ENCODE data around the gene MAP2K6. TPM values are rescaled to one million over a fixed set of nuclear protein-coding genes. Genes with fewer than 3 reads are reported as not detected.

MAP2K6 gene
- polyA plus RNA-seq, 1 of the 3 experiments (the other 2 are of a cell fraction): 6.7 TPM

DNA sequence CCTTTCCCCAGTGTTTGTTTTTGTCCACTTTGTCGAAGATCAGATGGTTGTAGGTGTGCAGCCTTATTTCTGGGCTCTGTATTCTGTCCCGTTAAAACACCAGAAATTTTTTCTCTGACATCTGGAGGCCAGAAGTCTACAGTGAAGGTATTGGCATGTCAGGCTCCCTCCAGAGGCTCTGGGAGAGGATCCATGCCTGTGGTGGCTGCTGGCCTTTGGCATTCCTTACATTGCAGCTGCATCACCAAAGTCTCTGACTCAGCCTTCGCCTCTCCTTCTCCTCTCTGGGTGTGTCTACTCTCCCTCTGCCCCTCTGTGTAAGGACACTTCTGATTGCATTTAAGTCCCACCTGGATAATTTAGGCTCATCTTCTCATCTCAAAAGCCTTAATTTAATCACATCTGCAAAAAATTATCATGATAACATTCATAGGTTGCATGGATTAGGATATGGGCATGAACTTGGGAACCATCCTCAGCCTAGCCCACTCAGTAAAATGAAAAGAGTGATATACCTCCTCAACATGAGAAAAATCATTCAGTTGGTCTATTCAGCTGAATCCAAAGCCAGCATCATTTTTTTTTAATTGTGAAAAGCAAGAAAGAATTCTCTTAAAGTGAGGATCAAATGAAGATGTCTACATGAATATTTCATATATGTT is 78.0 kb downstream of the MAP2K6 start:
- Histone ChIP-seq H3K4me1 (ENCODE audit: control insufficient read depth in 1 of 2, insufficient read depth in 2 of 2, low read depth in 1 of 2, low read length in 1 of 2) (peaks cover 3 to 4% of the 10 kb centered on the region in 2 experiments; a peak in 2 of 4 replicates), H3K9ac (no peak overlapping the region), H2AFZ (ENCODE audit: low read depth) (no peak overlapping the region), H4K20me1 (ENCODE audit: insufficient read depth) (no peaks in the 10 kb centered on the region), H3K79me2 (ENCODE audit: insufficient read depth) (no peaks in the 10 kb centered on the region), H3K4me2 (peak overlapping the region; percentile 9; the same call in 1 of the 2 replicates), H3K36me3 (replicated peaks in 1 of 2; ENCODE audit: control insufficient read depth in 1 of 2, insufficient read depth in 2 of 2, low read length in 1 of 2) (no peaks in the 10 kb centered on the region), H3K4me3 (ENCODE audit: low read depth in 2 of 2, low read length in 1 of 2) (no peak overlapping the region), H3K27ac (ENCODE audit: low read depth in 2 of 2, low read length in 1 of 2) (peak overlapping the region in 1 of 2 experiments; percentile 6; a peak in 1 of 4 replicates), H3F3A (replicated peaks; ENCODE audit: insufficient read depth) (no peaks in the 10 kb centered on the region), H3K9me2 (no peaks in the 10 kb centered on the region), H3K27me3 (ENCODE audit: insufficient read depth) (no peaks in the 10 kb centered on the region), H3K9me3 (no peaks in the 10 kb centered on the region)
- ChIA-PET CTCF (interaction anchor here (0.9 to 2.0 kb wide), 3 partner anchors 31 to 173 kb away, joined by 3 to 8 read pairs (median 3); no protein-coding TSS in a partner anchor), POLR2A (no interaction called here)
- WGBS (ENCODE audit: low lambda C conversion rate): 15% methylated on average over 3 of the region's 3 CpGs
- peak; percentile 42 for DNase-seq
- peak; percentile 45; the same call in 1 of the 2 replicates for TF ChIP-seq POLR2AphosphoS5 (IDR thresholded peaks at IDR 0.05; ENCODE audit: low read depth, low read length)
- no peak for TF ChIP-seq RFX5 (IDR thresholded peaks at IDR 0.05; ENCODE audit: low read length)
- no peak for TF ChIP-seq FOXJ3 (CRISPR knock-in tag; IDR thresholded peaks at IDR 0.05)
- TF ChIP-seq ELF1 (IDR thresholded peaks at IDR 0.05): no peak
- peak; percentile 89 for TF ChIP-seq TEAD4 (IDR thresholded peaks at IDR 0.05; ENCODE audit: borderline replicate concordance, insufficient read depth)
- TF ChIP-seq TCF12 (IDR thresholded peaks at IDR 0.05): peak; percentile 98
- TF ChIP-seq YY1 (IDR thresholded peaks at IDR 0.05; ENCODE audit: low read depth): no peak
- peak; percentile 70 for TF ChIP-seq JUND (IDR thresholded peaks at IDR 0.05)
- TF ChIP-seq GABPA (IDR thresholded peaks at IDR 0.05; ENCODE audit: low read depth): no peak
- TF ChIP-seq NFIC (IDR thresholded peaks at IDR 0.05; ENCODE audit: borderline replicate concordance): peak; percentile 34; the same call in 1 of the 2 replicates
- peak; percentile 53 for TF ChIP-seq CHD2 (IDR thresholded peaks at IDR 0.05; ENCODE audit: low read length, partially characterized antibody)
- TF ChIP-seq, protein P1, sequence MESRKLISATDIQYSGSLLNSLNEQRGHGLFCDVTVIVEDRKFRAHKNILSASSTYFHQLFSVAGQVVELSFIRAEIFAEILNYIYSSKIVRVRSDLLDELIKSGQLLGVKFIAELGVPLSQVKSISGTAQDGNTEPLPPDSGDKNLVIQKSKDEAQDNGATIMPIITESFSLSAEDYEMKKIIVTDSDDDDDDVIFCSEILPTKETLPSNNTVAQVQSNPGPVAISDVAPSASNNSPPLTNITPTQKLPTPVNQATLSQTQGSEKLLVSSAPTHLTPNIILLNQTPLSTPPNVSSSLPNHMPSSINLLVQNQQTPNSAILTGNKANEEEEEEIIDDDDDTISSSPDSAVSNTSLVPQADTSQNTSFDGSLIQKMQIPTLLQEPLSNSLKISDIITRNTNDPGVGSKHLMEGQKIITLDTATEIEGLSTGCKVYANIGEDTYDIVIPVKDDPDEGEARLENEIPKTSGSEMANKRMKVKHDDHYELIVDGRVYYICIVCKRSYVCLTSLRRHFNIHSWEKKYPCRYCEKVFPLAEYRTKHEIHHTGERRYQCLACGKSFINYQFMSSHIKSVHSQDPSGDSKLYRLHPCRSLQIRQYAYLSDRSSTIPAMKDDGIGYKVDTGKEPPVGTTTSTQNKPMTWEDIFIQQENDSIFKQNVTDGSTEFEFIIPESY (IDR thresholded peaks at IDR 0.05; ENCODE audit: borderline replicate concordance, low read depth): no peak
- TF ChIP-seq TAF1 (IDR thresholded peaks at IDR 0.05; ENCODE audit: borderline replicate concordance, low read depth, low read length): no peak
- TF ChIP-seq, protein P2, sequence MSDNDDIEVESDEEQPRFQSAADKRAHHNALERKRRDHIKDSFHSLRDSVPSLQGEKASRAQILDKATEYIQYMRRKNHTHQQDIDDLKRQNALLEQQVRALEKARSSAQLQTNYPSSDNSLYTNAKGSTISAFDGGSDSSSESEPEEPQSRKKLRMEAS (IDR thresholded peaks at IDR 0.05; ENCODE audit: low read depth): peak; percentile 53; the same call in 1 of the 2 replicates
- TF ChIP-seq, protein P3, sequence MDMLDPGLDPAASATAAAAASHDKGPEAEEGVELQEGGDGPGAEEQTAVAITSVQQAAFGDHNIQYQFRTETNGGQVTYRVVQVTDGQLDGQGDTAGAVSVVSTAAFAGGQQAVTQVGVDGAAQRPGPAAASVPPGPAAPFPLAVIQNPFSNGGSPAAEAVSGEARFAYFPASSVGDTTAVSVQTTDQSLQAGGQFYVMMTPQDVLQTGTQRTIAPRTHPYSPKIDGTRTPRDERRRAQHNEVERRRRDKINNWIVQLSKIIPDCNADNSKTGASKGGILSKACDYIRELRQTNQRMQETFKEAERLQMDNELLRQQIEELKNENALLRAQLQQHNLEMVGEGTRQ (IDR thresholded peaks at IDR 0.05; ENCODE audit: borderline replicate concordance, low read depth, low read length): no peak
- TF ChIP-seq NRF1 (IDR thresholded peaks at IDR 0.05; ENCODE audit: low read depth, low read length): no peak
- no peak for TF ChIP-seq SMC3 (IDR thresholded peaks at IDR 0.05; ENCODE audit: low read depth, low read length)
- no peak for TF ChIP-seq RAD21 (IDR thresholded peaks at IDR 0.05; ENCODE audit: low read length)
- TF ChIP-seq REST (IDR thresholded peaks at IDR 0.05; ENCODE audit: low read depth, low read length): no peak
- TF ChIP-seq USF1 (IDR thresholded peaks at IDR 0.05; ENCODE audit: borderline replicate concordance, low read depth): no peak
- TF ChIP-seq IRF3 (IDR thresholded peaks at IDR 0.05; ENCODE audit: low read depth, low read length): no peak
- TF ChIP-seq FOSL2 (IDR thresholded peaks at IDR 0.05; ENCODE audit: borderline replicate concordance, low read depth): peak; percentile 85
- no peak for TF ChIP-seq MEF2A (IDR thresholded peaks at IDR 0.05; ENCODE audit: borderline replicate concordance, low read depth)
- TF ChIP-seq SIN3A (IDR thresholded peaks at IDR 0.05; ENCODE audit: borderline replicate concordance, low read depth, low read length): peak; percentile 57; the same call in 1 of the 2 replicates
